ENCODE results near the gene IFI27L1. TPM values are rescaled to one million over a fixed set of nuclear protein-coding genes. Genes with fewer than 3 reads are reported as not detected.
A peak's percentile ranks its signal among the peaks of the same experiment; 100 is the strongest.

Gene IFI27L1
- total and polyA plus RNA-seq, 4 donors, result 14.0 to 74.7 (median 69.2) TPM

- WGBS (ENCODE audit: insufficient coverage), result 90% methylated on average over 13 of the region's 13 CpGs
- Histone ChIP-seq H3K27ac (ENCODE audit: low read depth, low read length) (no peak overlapping the region), H3K9me3 (ENCODE audit: control insufficient read depth, insufficient read depth, low read length) (no peaks in the 10 kb centered on the region), H3K36me3 (ENCODE audit: control insufficient read depth, insufficient read depth, low read length) (peaks cover 78% of the 10 kb centered on the region), H3K27me3 (ENCODE audit: control insufficient read depth, insufficient read depth, low read length) (no peaks in the 10 kb centered on the region), H3K4me1 (ENCODE audit: control insufficient read depth, insufficient read depth, low read length) (peaks cover 42% of the 10 kb centered on the region), H3K4me3 (ENCODE audit: low read depth, low read length) (no peak overlapping the region)
- no peak for DNase-seq (ENCODE audit: low read depth in 4 of 6, low spot score in 6 of 6)
Observed at GRCh38 chr14:94040796-94041195, 40.3 kb upstream of the IFI27L1 start.

- H3K27me3 ChIP-seq (ENCODE audit: control insufficient read depth, insufficient read depth, low read length), result no peaks in the 10 kb centered on the region
- H3K36me3 ChIP-seq (ENCODE audit: control insufficient read depth, insufficient read depth, low read length), result peaks cover 87% of the 10 kb centered on the region
- H3K4me3 ChIP-seq (ENCODE audit: low read depth, low read length), result no peak overlapping the region
- 84% methylated on average over 14 of the region's 18 CpGs for WGBS (ENCODE audit: insufficient coverage)
- no peak overlapping the region for H3K27ac ChIP-seq (ENCODE audit: low read depth, low read length)
- H3K9me3 ChIP-seq (ENCODE audit: control insufficient read depth, insufficient read depth, low read length), result no peaks in the 10 kb centered on the region
- peaks cover 35% of the 10 kb centered on the region for H3K4me1 ChIP-seq (ENCODE audit: control insufficient read depth, insufficient read depth, low read length)
- peak in 1 of 6 donors; percentile 9 for DNase-seq (ENCODE audit: low read depth in 4 of 6, low spot score in 6 of 6)
Observed at GRCh38 chr14:94041551-94042346, 39.4 kb upstream of the IFI27L1 start.

- H3K4me1 ChIP-seq (ENCODE audit: control insufficient read depth, insufficient read depth, low read length), result peaks cover 37% of the 10 kb centered on the region
- no peaks in the 10 kb centered on the region for H3K27me3 ChIP-seq (ENCODE audit: control insufficient read depth, insufficient read depth, low read length)
- peaks cover 94% of the 10 kb centered on the region for H3K36me3 ChIP-seq (ENCODE audit: control insufficient read depth, insufficient read depth, low read length)
- DNase-seq (ENCODE audit: low read depth in 4 of 6, low spot score in 6 of 6), result no peak
- WGBS (ENCODE audit: insufficient coverage), result 68% methylated on average over 12 of the region's 12 CpGs
- H3K9me3 ChIP-seq (ENCODE audit: control insufficient read depth, insufficient read depth, low read length), result no peaks in the 10 kb centered on the region
- no peak overlapping the region for H3K4me3 ChIP-seq (ENCODE audit: low read depth, low read length)
- H3K27ac ChIP-seq (ENCODE audit: low read depth, low read length), result no peak overlapping the region
Observed at GRCh38 chr14:94042433-94043091, 38.5 kb upstream of the IFI27L1 start.

- 88% methylated on average over 8 of the region's 13 CpGs for WGBS (ENCODE audit: insufficient coverage)
- Histone ChIP-seq H3K36me3 (ENCODE audit: control insufficient read depth, insufficient read depth, low read length) (peaks cover 90% of the 10 kb centered on the region), H3K9me3 (ENCODE audit: control insufficient read depth, insufficient read depth, low read length) (no peaks in the 10 kb centered on the region), H3K4me1 (ENCODE audit: control insufficient read depth, insufficient read depth, low read length) (peaks cover 37% of the 10 kb centered on the region), H3K27ac (ENCODE audit: low read depth, low read length) (no peak overlapping the region), H3K4me3 (ENCODE audit: low read depth, low read length) (no peak overlapping the region), H3K27me3 (ENCODE audit: control insufficient read depth, insufficient read depth, low read length) (no peaks in the 10 kb centered on the region)
- no peak for DNase-seq (ENCODE audit: low read depth in 4 of 6, low spot score in 6 of 6)
Observed at GRCh38 chr14:94043111-94043755, 37.9 kb upstream of the IFI27L1 start.

- Histone ChIP-seq H3K4me1 (ENCODE audit: control insufficient read depth, insufficient read depth, low read length) (peaks cover 39% of the 10 kb centered on the region), H3K4me3 (ENCODE audit: low read depth, low read length) (no peak overlapping the region), H3K27me3 (ENCODE audit: control insufficient read depth, insufficient read depth, low read length) (no peaks in the 10 kb centered on the region), H3K27ac (ENCODE audit: low read depth, low read length) (no peak overlapping the region), H3K36me3 (ENCODE audit: control insufficient read depth, insufficient read depth, low read length) (peaks cover 86% of the 10 kb centered on the region), H3K9me3 (ENCODE audit: control insufficient read depth, insufficient read depth, low read length) (no peaks in the 10 kb centered on the region)
- 92% methylated on average over 9 of the region's 14 CpGs for WGBS (ENCODE audit: insufficient coverage)
- no peak for DNase-seq (ENCODE audit: low read depth in 4 of 6, low spot score in 6 of 6)
Observed at GRCh38 chr14:94043756-94044475, 37.2 kb upstream of the IFI27L1 start.

GRCh38 chr14:94044476-94045091 is 36.5 kb upstream of the IFI27L1 start:
- no peak overlapping the region for H3K27ac ChIP-seq (ENCODE audit: low read depth, low read length)
- H3K27me3 ChIP-seq (ENCODE audit: control insufficient read depth, insufficient read depth, low read length), result no peaks in the 10 kb centered on the region
- DNase-seq (ENCODE audit: low read depth in 4 of 6, low spot score in 6 of 6), result no peak
- H3K36me3 ChIP-seq (ENCODE audit: control insufficient read depth, insufficient read depth, low read length), result peaks cover 82% of the 10 kb centered on the region
- H3K9me3 ChIP-seq (ENCODE audit: control insufficient read depth, insufficient read depth, low read length), result no peaks in the 10 kb centered on the region
- H3K4me3 ChIP-seq (ENCODE audit: low read depth, low read length), result no peak overlapping the region
- H3K4me1 ChIP-seq (ENCODE audit: control insufficient read depth, insufficient read depth, low read length), result peaks cover 46% of the 10 kb centered on the region
- WGBS (ENCODE audit: insufficient coverage), result 94% methylated on average over 20 of the region's 20 CpGs

GRCh38 chr14:94045101-94045500 is 36.0 kb upstream of the IFI27L1 start:
- no peak overlapping the region for H3K4me3 ChIP-seq (ENCODE audit: low read depth, low read length)
- H3K4me1 ChIP-seq (ENCODE audit: control insufficient read depth, insufficient read depth, low read length), result peaks cover 50% of the 10 kb centered on the region
- WGBS (ENCODE audit: insufficient coverage), result 96% methylated on average over 7 of the region's 8 CpGs
- no peaks in the 10 kb centered on the region for H3K27me3 ChIP-seq (ENCODE audit: control insufficient read depth, insufficient read depth, low read length)
- H3K36me3 ChIP-seq (ENCODE audit: control insufficient read depth, insufficient read depth, low read length), result peaks cover 82% of the 10 kb centered on the region
- DNase-seq (ENCODE audit: low read depth in 4 of 6, low spot score in 6 of 6), result no peak
- no peak overlapping the region for H3K27ac ChIP-seq (ENCODE audit: low read depth, low read length)
- no peaks in the 10 kb centered on the region for H3K9me3 ChIP-seq (ENCODE audit: control insufficient read depth, insufficient read depth, low read length)

- Histone ChIP-seq H3K4me1 (ENCODE audit: control insufficient read depth, insufficient read depth, low read length) (peaks cover 52% of the 10 kb centered on the region), H3K4me3 (ENCODE audit: low read depth, low read length) (no peak overlapping the region), H3K9me3 (ENCODE audit: control insufficient read depth, insufficient read depth, low read length) (no peaks in the 10 kb centered on the region), H3K36me3 (ENCODE audit: control insufficient read depth, insufficient read depth, low read length) (peaks cover 82% of the 10 kb centered on the region), H3K27me3 (ENCODE audit: control insufficient read depth, insufficient read depth, low read length) (no peaks in the 10 kb centered on the region), H3K27ac (ENCODE audit: low read depth, low read length) (no peak overlapping the region)
- no peak for DNase-seq (ENCODE audit: low read depth in 4 of 6, low spot score in 6 of 6)
- WGBS (ENCODE audit: insufficient coverage), result 92% methylated on average over 18 of the region's 19 CpGs
Observed at GRCh38 chr14:94045563-94046345, 35.4 kb upstream of the IFI27L1 start.

Measured in spinal cord (tissue), 10 donors.